ENCODE results near the gene SHC4.

DNA sequence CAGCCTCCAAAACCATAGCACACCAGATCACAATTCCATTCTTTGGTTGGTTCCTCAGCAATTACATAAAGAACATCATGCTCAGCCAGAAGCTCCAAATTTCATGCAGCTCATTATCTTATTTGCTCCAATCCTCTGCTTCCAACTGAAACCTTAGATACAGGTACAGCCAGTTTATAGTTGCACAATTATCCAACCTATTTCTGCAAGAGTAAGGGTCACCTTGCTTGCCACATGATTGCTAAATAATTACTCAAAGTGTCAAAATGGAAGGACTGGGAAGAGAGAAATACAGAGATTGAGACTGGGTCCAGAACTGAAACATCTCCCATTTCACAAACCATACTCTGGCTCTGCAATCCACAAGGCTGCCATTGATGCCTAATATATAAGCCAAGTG lies 23.4 kb upstream of the SHC4 start:
- TF ChIP-seq, protein P1, sequence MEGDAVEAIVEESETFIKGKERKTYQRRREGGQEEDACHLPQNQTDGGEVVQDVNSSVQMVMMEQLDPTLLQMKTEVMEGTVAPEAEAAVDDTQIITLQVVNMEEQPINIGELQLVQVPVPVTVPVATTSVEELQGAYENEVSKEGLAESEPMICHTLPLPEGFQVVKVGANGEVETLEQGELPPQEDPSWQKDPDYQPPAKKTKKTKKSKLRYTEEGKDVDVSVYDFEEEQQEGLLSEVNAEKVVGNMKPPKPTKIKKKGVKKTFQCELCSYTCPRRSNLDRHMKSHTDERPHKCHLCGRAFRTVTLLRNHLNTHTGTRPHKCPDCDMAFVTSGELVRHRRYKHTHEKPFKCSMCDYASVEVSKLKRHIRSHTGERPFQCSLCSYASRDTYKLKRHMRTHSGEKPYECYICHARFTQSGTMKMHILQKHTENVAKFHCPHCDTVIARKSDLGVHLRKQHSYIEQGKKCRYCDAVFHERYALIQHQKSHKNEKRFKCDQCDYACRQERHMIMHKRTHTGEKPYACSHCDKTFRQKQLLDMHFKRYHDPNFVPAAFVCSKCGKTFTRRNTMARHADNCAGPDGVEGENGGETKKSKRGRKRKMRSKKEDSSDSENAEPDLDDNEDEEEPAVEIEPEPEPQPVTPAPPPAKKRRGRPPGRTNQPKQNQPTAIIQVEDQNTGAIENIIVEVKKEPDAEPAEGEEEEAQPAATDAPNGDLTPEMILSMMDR (IDR thresholded peaks at IDR 0.05; ENCODE audit: control extremely low read depth in 1 of 3, insufficient read depth in 1 of 3, low read depth in 1 of 3, low read length in 3 of 3), result no peak
- no peak for TF ChIP-seq POLR2A (IDR thresholded peaks at IDR 0.05; ENCODE audit: control extremely low read depth in 1 of 2, low read depth in 2 of 2, low read length in 2 of 2)
- TF ChIP-seq POLR2AphosphoS5 (IDR thresholded peaks at IDR 0.05; ENCODE audit: low read depth, low read length), result no peak
- TF ChIP-seq JUN (IDR thresholded peaks at IDR 0.05; ENCODE audit: low read depth, low read length), result no peak
- no peak for TF ChIP-seq RAD21 (IDR thresholded peaks at IDR 0.05 in 1 of 2, conservative IDR thresholded peaks at IDR 0.05 in 1 of 2; ENCODE audit: low read depth in 2 of 2, low read length in 2 of 2)
- TF ChIP-seq, protein P2, sequence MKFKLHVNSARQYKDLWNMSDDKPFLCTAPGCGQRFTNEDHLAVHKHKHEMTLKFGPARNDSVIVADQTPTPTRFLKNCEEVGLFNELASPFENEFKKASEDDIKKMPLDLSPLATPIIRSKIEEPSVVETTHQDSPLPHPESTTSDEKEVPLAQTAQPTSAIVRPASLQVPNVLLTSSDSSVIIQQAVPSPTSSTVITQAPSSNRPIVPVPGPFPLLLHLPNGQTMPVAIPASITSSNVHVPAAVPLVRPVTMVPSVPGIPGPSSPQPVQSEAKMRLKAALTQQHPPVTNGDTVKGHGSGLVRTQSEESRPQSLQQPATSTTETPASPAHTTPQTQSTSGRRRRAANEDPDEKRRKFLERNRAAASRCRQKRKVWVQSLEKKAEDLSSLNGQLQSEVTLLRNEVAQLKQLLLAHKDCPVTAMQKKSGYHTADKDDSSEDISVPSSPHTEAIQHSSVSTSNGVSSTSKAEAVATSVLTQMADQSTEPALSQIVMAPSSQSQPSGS (IDR thresholded peaks at IDR 0.05; ENCODE audit: low read length), result no peak
- TF ChIP-seq, protein P3, sequence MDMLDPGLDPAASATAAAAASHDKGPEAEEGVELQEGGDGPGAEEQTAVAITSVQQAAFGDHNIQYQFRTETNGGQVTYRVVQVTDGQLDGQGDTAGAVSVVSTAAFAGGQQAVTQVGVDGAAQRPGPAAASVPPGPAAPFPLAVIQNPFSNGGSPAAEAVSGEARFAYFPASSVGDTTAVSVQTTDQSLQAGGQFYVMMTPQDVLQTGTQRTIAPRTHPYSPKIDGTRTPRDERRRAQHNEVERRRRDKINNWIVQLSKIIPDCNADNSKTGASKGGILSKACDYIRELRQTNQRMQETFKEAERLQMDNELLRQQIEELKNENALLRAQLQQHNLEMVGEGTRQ (IDR thresholded peaks at IDR 0.05; ENCODE audit: low read length), result no peak
- TF ChIP-seq BRCA1 (IDR thresholded peaks at IDR 0.05; ENCODE audit: low read depth, low read length), result no peak
- TF ChIP-seq SRF (IDR thresholded peaks at IDR 0.05; ENCODE audit: low read depth, low read length), result no peak
- no peak for TF ChIP-seq CHD1 (IDR thresholded peaks at IDR 0.05; ENCODE audit: low read depth, low read length)
- TF ChIP-seq EZH2 (IDR thresholded peaks at IDR 0.05; ENCODE audit: low read depth, low read length, severe bottlenecking), result no peak
- no peak for TF ChIP-seq TCF12 (IDR thresholded peaks at IDR 0.05; ENCODE audit: low read depth, low read length)
- TF ChIP-seq SP1 (IDR thresholded peaks at IDR 0.05; ENCODE audit: low read depth, low read length), result no peak
